Colonic mucosa (tissue), 4 donors: ENCODE data around the gene KRT20. TPM values are rescaled to one million over a fixed set of nuclear protein-coding genes. Genes with fewer than 3 reads are reported as not detected.

Source experiments
- DNase-seq: peaks from one replicate; pipeline ENCODE4 v3.0.0-alpha.2; 2020
- H3K27ac ChIP-seq: fragments of 200-600 bp; one replicate; pipeline ENCODE4 v1.8.0; 2021
- H3K27me3 ChIP-seq: fragments of 200-600 bp; one replicate; pipeline ENCODE4 v1.8.0; 2021
- H3K36me3 ChIP-seq: fragments of 200-600 bp; one replicate; pipeline ENCODE4 v1.8.0; 2021
- H3K4me1 ChIP-seq: fragments of 200-600 bp; one replicate; pipeline ENCODE4 v1.8.0; 2021; ENCODE audit warnings: mild to moderate bottlenecking
- H3K4me3 ChIP-seq: fragments of 200-600 bp; one replicate; pipeline ENCODE4 v1.8.0; 2021
- H3K9ac ChIP-seq, 2 donors: one replicate each; pipeline ENCODE4 v1.7.0; 2013; ENCODE audit warnings: control low read depth in 2 of 2, low read depth in 2 of 2, low read length in 2 of 2
- H3K9me3 ChIP-seq: fragments of 200-600 bp; one replicate; pipeline ENCODE4 v1.8.0; 2021
- CTCF ChIP-seq: fragments of 200-600 bp; IDR thresholded peaks from one replicate; pipeline ENCODE4 v1.8.0; 2022; ENCODE audit warnings: antibody characterized with exemption, mild to moderate bottlenecking
- intact Hi-C: fragments of 100-400 bp; cut with DNase I; formaldehyde crosslinking; loops from one replicate; pipeline ENCODE4 v1.14.1; 2022
- total RNA-seq, 2 donors: library from RNA; stranded (reverse); fragmentation: NEBNext Ultra II Directional in 1 of 2; extraction: Animal tissue kit (Norgen Biotek cat#: 25700) in 1 of 2; gene quantifications; one replicate each; pipeline ENCODE4 v1.2.1, GENCODE V29; 2021
- donor health status: healthy.
- donor health status: DM: no; HTN: no; CAD: no.
- donor health status: DM: no; HTN: no; CAD: no.

The KRT20 gene
- total RNA-seq, 2 donors from 2014 or later: 1,610 to 1,735 TPM

GRCh38 chr17:40905370-40905769 is 20.3 kb upstream of the KRT20 start:
- Histone ChIP-seq H3K4me3 (no peak overlapping the region), H3K4me1 (no peaks in the 10 kb centered on the region), H3K27me3 (no peaks in the 10 kb centered on the region), H3K36me3 (no peaks in the 10 kb centered on the region), H3K27ac (peak overlapping the region; percentile 81), H3K9ac (peak overlapping the region in 1 of 2 donors; percentile 46), H3K9me3 (no peaks in the 10 kb centered on the region)
- intact Hi-C loops: loop anchor here (5.0 kb wide), 2 partner anchors 48 to 417 kb away; no protein-coding TSS in a partner anchor
- no peak for TF ChIP-seq CTCF
- no peak for DNase-seq

DNA sequence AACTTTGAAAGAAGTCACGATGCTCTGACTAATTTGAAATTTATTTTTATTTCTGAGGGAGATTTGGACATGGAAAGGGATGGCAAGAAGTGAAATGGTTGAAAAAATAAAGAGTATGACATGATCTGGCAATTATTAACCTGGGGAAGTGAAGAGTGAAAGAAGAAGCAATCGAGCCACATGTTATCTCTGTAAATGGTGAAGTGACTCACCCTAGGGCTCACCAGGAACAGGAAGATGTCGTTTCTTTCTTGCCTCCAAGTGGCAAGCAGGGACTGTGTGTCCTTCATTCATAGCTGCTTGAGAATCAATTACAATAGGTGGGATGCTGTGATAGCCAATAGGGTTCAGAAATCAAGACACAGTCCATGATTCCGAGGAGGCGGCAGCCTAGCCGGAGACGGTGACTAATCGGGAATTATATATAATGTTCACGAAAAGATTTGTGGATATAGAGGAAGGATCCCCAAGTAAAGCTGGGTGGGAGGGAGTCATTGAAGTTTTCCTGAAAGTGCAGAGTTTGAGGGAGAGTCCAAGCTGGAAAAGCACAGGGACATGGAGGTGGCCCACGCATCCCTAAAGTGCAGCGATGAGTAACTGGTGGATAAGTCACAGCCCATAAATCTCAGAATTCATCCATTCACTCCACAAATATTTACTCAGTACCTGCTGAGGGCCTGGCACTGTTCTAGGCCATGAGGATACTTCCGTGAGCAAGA is 18.2 kb upstream of the KRT20 start:
- no peaks in the 10 kb centered on the region for H3K36me3 ChIP-seq
- peak overlapping the region; percentile 81 for H3K27ac ChIP-seq
- intact Hi-C loops: loop anchor here (5.0 kb wide), 1 partner anchor 749 kb away; no protein-coding TSS in a partner anchor
- DNase-seq: peak; percentile 75
- no peak overlapping the region for H3K4me3 ChIP-seq
- no peaks in the 10 kb centered on the region for H3K9me3 ChIP-seq
- H3K27me3 ChIP-seq: no peaks in the 10 kb centered on the region
- no peaks in the 10 kb centered on the region for H3K4me1 ChIP-seq
- no peak for TF ChIP-seq CTCF
- H3K9ac ChIP-seq: peak overlapping the region; percentile 32 to 76

GRCh38 chr17:40902498-40902897 is 17.5 kb upstream of the KRT20 start:
- H3K9ac ChIP-seq: peak overlapping the region; percentile 32 to 76
- no peaks in the 10 kb centered on the region for H3K4me1 ChIP-seq
- H3K4me3 ChIP-seq: no peak overlapping the region
- TF ChIP-seq CTCF: no peak
- intact Hi-C loops: loop anchor here (5.0 kb wide), 1 partner anchor 750 kb away; no protein-coding TSS in a partner anchor
- H3K27ac ChIP-seq: peak overlapping the region; percentile 81
- H3K36me3 ChIP-seq: no peaks in the 10 kb centered on the region
- H3K27me3 ChIP-seq: no peaks in the 10 kb centered on the region
- no peak for DNase-seq
- H3K9me3 ChIP-seq: no peaks in the 10 kb centered on the region

GRCh38 chr17:40901981-40902474 is 17.0 kb upstream of the KRT20 start:
- no peaks in the 10 kb centered on the region for H3K9me3 ChIP-seq
- peak overlapping the region; percentile 32 to 76 for H3K9ac ChIP-seq
- H3K27ac ChIP-seq: peak overlapping the region; percentile 81
- intact Hi-C loops: loop anchor here (5.0 kb wide), 1 partner anchor 750 kb away; no protein-coding TSS in a partner anchor
- no peaks in the 10 kb centered on the region for H3K36me3 ChIP-seq
- H3K4me1 ChIP-seq: no peaks in the 10 kb centered on the region
- H3K27me3 ChIP-seq: no peaks in the 10 kb centered on the region
- no peak for TF ChIP-seq CTCF
- DNase-seq: peak; percentile 82
- H3K4me3 ChIP-seq: no peak overlapping the region

DNA sequence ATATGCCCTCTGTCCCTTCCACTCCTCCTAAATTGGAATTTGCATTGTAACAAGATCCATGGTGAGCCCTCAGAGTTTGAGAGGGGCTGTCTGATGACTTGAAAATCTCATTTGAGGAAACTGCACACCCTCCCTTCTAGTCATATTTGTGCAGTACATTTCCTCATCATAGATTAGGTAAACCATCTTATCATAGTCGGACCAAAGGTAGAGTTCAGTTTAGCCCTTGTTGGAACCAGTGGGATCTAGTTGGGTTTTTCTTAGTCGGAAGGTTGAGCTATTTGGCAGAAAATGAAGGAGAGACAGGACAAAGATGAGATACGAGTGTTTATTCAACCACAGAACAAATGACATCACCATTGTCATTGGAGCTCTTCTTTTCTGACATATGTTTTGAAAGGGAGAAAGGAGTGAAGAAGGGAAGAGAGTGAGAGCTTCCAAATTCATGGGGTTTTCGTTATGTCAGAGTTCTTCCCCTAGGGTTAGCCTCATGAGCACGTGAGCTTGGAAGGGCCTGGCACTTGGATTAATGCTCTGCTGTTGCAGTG is 15.8 kb upstream of the KRT20 start:
- Histone ChIP-seq H3K9ac (peak overlapping the region; percentile 8 to 52), H3K36me3 (no peaks in the 10 kb centered on the region), H3K9me3 (no peaks in the 10 kb centered on the region), H3K4me1 (no peaks in the 10 kb centered on the region), H3K4me3 (no peak overlapping the region), H3K27ac (peak overlapping the region; percentile 81), H3K27me3 (no peaks in the 10 kb centered on the region)
- intact Hi-C loops: loop anchor here (5.0 kb wide), 1 partner anchor 751 kb away; no protein-coding TSS in a partner anchor
- TF ChIP-seq CTCF: no peak
- no peak for DNase-seq
